GM10266 (cell line): ENCODE results near the gene TIMP1.
A peak's percentile ranks its signal among the peaks of the same experiment; 100 is the strongest.

Experiments used
- DNase-seq: peaks from one replicate; pipeline ENCODE4 v3.0.0; 2012; ENCODE audit errors: extremely low spot score
- TF ChIP-seq, protein P1 (sequence below): IDR thresholded peaks from 2 replicates; pipeline ENCODE4 v1.5.1; 2012; ENCODE audit warnings: mild to moderate bottlenecking, low read depth; ENCODE audit not compliant: control insufficient read depth, insufficient read depth; ENCODE audit errors: missing control alignments

Gene TIMP1

GRCh38 chrX:47581731-47582647 is at the start of gene TIMP1:
TSS of gene TIMP1 (plus strand) at chrX:47582436. CDS start at chrX:47583416, 980 bp downstream.
- TF ChIP-seq, protein P1, sequence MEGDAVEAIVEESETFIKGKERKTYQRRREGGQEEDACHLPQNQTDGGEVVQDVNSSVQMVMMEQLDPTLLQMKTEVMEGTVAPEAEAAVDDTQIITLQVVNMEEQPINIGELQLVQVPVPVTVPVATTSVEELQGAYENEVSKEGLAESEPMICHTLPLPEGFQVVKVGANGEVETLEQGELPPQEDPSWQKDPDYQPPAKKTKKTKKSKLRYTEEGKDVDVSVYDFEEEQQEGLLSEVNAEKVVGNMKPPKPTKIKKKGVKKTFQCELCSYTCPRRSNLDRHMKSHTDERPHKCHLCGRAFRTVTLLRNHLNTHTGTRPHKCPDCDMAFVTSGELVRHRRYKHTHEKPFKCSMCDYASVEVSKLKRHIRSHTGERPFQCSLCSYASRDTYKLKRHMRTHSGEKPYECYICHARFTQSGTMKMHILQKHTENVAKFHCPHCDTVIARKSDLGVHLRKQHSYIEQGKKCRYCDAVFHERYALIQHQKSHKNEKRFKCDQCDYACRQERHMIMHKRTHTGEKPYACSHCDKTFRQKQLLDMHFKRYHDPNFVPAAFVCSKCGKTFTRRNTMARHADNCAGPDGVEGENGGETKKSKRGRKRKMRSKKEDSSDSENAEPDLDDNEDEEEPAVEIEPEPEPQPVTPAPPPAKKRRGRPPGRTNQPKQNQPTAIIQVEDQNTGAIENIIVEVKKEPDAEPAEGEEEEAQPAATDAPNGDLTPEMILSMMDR = no peak

DNA sequence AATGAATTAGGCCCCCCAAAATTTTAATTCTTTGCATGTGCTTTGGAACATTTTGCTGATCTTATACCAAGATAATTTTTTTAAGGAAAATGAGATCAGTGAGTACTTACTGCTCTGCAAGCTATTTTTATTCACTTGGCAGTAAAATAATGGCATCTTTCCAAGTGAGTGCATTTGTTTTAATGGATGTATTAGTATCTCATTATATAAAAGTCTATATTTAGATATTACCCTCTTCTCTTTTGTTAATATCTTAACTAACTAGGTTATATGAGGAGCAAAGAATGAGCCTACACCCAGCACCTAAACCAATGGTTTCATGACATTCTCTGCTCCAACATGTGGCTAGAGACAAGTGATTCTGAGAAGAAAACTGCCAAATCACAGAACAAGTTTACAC is 42.4 kb upstream of the TIMP1 start:
- TF ChIP-seq, protein P1 = no peak

More at GRCh38 chrX:47581731-47582647, at the start of gene TIMP1:
- DNase-seq = peak; percentile 80

DNA sequence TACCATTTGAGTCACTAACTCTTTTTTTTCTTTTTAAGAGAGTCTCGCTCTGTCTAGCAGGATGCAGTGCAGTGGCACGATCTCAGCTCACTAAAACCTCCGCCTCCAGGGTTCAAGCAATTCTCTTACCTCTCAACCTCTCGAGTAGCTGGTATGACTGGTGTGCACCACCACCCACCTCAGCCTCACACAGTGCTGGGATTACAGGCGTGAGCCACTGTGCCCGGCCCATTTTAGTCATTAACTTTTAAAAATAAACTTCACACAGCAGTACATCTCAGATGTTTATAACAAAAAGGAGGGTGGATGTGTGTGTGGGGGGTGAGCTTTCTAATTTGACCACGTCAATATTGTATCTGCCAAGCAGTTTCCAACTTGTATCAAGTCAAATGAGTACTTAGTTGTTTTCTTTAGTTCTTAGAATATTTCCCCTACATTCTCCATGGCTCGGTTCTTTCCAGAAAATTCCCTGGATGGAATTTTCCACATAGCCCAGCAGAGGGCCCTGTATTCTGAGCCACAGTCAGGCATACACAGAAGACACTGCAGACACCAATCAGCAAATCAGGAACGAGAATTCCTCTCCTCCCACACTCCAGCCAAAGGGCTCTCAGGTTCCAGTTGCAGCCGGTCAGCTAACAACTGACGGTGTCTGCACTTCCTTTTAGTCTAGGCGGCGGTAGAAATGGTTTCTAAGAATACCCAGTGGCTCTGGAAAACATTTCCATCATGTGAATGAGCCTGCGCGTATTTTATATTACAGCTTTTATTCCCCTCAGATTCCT is 41.3 kb upstream of the TIMP1 start:
- TF ChIP-seq, protein P1 = peak; percentile 39
- peak; percentile 50 for DNase-seq

More for the DNA sequence above, 42.4 kb upstream of the TIMP1 start:
- DNase-seq = no peak

DNA sequence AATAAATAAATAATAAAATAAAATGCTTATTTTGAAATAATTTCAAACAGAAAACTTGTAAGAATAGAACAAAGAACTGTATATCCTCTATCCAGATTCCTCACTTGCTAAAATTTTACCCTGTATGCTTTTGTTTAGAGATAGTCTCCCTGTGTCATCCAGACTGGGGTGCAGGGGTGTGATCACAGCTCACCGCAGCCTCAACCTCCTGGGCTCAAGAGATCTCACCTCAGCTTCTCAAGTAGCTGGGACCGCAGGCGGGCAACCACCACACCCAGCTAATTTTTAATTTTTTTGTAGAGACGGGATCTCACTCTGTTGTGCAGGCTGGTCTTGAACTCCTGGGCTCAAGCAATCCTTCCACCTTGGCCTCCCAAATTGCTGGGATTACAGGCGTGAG is 38.7 kb upstream of the TIMP1 start:
- no peak for DNase-seq
- TF ChIP-seq, protein P1 = no peak

GRCh38 chrX:47556045-47556623 is 26.1 kb upstream of the TIMP1 start:
- TF ChIP-seq, protein P1 = no peak

GRCh38 chrX:47558436-47558835 is 23.8 kb upstream of the TIMP1 start:
- TF ChIP-seq, protein P1 = no peak
- no peak for DNase-seq

More at GRCh38 chrX:47556045-47556623, 26.1 kb upstream of the TIMP1 start:
- DNase-seq = peak; percentile 71
